ENCODE measurements around the gene GOPC. TPM values are rescaled to one million over a fixed set of nuclear protein-coding genes. Genes with fewer than 3 reads are reported as not detected.

The GOPC gene
- total and polyA plus RNA-seq, 2 of the 8 experiments (the other 6 are each of a cell fraction or from before 2014, with no cell fraction given) = 5.3 to 19.4 TPM

- no peak for TF ChIP-seq CHD7 (IDR thresholded peaks at IDR 0.05; ENCODE audit: insufficient replicate concordance, low read length)
- TF ChIP-seq YY1 (IDR thresholded peaks at IDR 0.05; ENCODE audit: low read depth, low read length) = no peak
- TF ChIP-seq RAD21 (IDR thresholded peaks at IDR 0.05 in 1 of 2, conservative IDR thresholded peaks at IDR 0.05 in 1 of 2; ENCODE audit: low read depth in 2 of 2, low read length in 2 of 2) = no peak
- TF ChIP-seq KDM4A (IDR thresholded peaks at IDR 0.05; ENCODE audit: low read depth, low read length, severe bottlenecking) = no peak
- TF ChIP-seq, protein P1, sequence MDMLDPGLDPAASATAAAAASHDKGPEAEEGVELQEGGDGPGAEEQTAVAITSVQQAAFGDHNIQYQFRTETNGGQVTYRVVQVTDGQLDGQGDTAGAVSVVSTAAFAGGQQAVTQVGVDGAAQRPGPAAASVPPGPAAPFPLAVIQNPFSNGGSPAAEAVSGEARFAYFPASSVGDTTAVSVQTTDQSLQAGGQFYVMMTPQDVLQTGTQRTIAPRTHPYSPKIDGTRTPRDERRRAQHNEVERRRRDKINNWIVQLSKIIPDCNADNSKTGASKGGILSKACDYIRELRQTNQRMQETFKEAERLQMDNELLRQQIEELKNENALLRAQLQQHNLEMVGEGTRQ (IDR thresholded peaks at IDR 0.05; ENCODE audit: low read length) = no peak
- no peak for TF ChIP-seq ASH2L (IDR thresholded peaks at IDR 0.05; ENCODE audit: low read length)
These were observed 80.4 kb downstream of the GOPC start (continued) for GRCh38 chr6:117521791-117522502.
